ENCODE measurements around the gene EML1. TPM values are rescaled to one million over a fixed set of nuclear protein-coding genes. Genes with fewer than 3 reads are reported as not detected.

EML1 gene
- total and polyA plus RNA-seq, 7 experiments from 2014 or later = not detected

GRCh38 chr14:99751539-99752485 lies 41.4 kb upstream of the EML1 start:
- Mint-ChIP-seq H3K9me3 (no peaks in the 10 kb centered on the region), H3K27me3 (peaks cover 21 to 41% (median 37%) of the 10 kb centered on the region in 5 donors), H3K36me3 (no peaks in the 10 kb centered on the region), H3K4me3 (peak overlapping the region in 3 of 10 donors; percentile 3 to 36 (median 19)), H3K27ac (peak overlapping the region in 1 of 9 donors; percentile 60), H3K4me1 (peaks cover 4 to 29% (median 23%) of the 10 kb centered on the region in 7 donors)
- ChIA-PET CTCF (interaction anchor here (0.7 kb wide), 1 partner anchor 66 kb away, joined by 3 read pairs; no protein-coding TSS in a partner anchor), POLR2A (no interaction called here)
- H3K27me3 ChIP-seq (ENCODE audit: control insufficient read depth in 2 of 2, insufficient read depth in 2 of 2, low read length in 2 of 2) = peaks cover 0 to 14% of the 10 kb centered on the region in 2 donors
- no peaks in the 10 kb centered on the region for H3K36me3 ChIP-seq (ENCODE audit: control insufficient read depth in 2 of 3, insufficient read depth in 3 of 3, low read length in 3 of 3)
- H3K9me3 ChIP-seq (ENCODE audit: control insufficient read depth in 2 of 3, low read length in 3 of 3) = no peaks in the 10 kb centered on the region
- no peak for ATAC-seq
- peaks cover 0 to 4% of the 10 kb centered on the region in 2 donors for H3K4me1 ChIP-seq (ENCODE audit: control insufficient read depth in 2 of 2, insufficient read depth in 2 of 2, low read length in 2 of 2)
- intact Hi-C loops (cut with micrococcal nuclease) = no loop called here
- no peak for DNase-seq
- no peak overlapping the region for H3K27ac ChIP-seq (ENCODE audit: low read depth, low read length)
- no peak overlapping the region for H3K4me3 ChIP-seq (ENCODE audit: low read length)

- Histone ChIP-seq H3K4me3 (ENCODE audit: low read length) (no peak overlapping the region), H3K27ac (ENCODE audit: low read depth, low read length) (no peak overlapping the region), H3K27me3 (ENCODE audit: control insufficient read depth in 2 of 2, insufficient read depth in 2 of 2, low read length in 2 of 2) (peaks cover 0 to 14% of the 10 kb centered on the region in 2 donors), H3K4me1 (ENCODE audit: control insufficient read depth in 2 of 2, insufficient read depth in 2 of 2, low read length in 2 of 2) (peaks cover 0 to 4% of the 10 kb centered on the region in 2 donors), H3K9me3 (ENCODE audit: control insufficient read depth in 2 of 3, low read length in 3 of 3) (no peaks in the 10 kb centered on the region), H3K36me3 (ENCODE audit: control insufficient read depth in 2 of 3, insufficient read depth in 3 of 3, low read length in 3 of 3) (no peaks in the 10 kb centered on the region)
- Mint-ChIP-seq H3K27ac (no peak overlapping the region), H3K4me3 (no peak overlapping the region), H3K4me1 (peaks cover 3 to 23% (median 18%) of the 10 kb centered on the region in 7 donors), H3K36me3 (no peaks in the 10 kb centered on the region), H3K9me3 (no peaks in the 10 kb centered on the region), H3K27me3 (peaks cover 21 to 43% (median 37%) of the 10 kb centered on the region in 5 donors)
- intact Hi-C loops (cut with micrococcal nuclease) = no loop called here
- ChIA-PET CTCF (no interaction called here), POLR2A (no interaction called here)
- DNase-seq (no peak), ATAC-seq (no peak)
Observed at GRCh38 chr14:99752486-99753121, 40.6 kb upstream of the EML1 start.

GRCh38 chr14:99753225-99754140 lies 39.7 kb upstream of the EML1 start:
- peaks cover 3 to 23% (median 18%) of the 10 kb centered on the region in 7 donors for H3K4me1 Mint-ChIP-seq
- peak overlapping the region in 4 of 10 donors; percentile 27 to 48 (median 33) for H3K4me3 Mint-ChIP-seq
- no peaks in the 10 kb centered on the region for H3K9me3 Mint-ChIP-seq
- H3K4me3 ChIP-seq (ENCODE audit: low read length) = no peak overlapping the region
- no peaks in the 10 kb centered on the region for H3K36me3 ChIP-seq (ENCODE audit: control insufficient read depth in 2 of 3, insufficient read depth in 3 of 3, low read length in 3 of 3)
- H3K4me1 ChIP-seq (ENCODE audit: control insufficient read depth in 2 of 2, insufficient read depth in 2 of 2, low read length in 2 of 2) = peaks cover 0 to 4% of the 10 kb centered on the region in 2 donors
- H3K27me3 ChIP-seq (ENCODE audit: control insufficient read depth in 2 of 2, insufficient read depth in 2 of 2, low read length in 2 of 2) = peaks cover 0 to 14% of the 10 kb centered on the region in 2 donors
- H3K27ac ChIP-seq (ENCODE audit: low read depth, low read length) = no peak overlapping the region
- POLR2A ChIA-PET = no interaction called here
- no peaks in the 10 kb centered on the region for H3K36me3 Mint-ChIP-seq
- no peaks in the 10 kb centered on the region for H3K9me3 ChIP-seq (ENCODE audit: control insufficient read depth in 2 of 3, low read length in 3 of 3)
- intact Hi-C loops (cut with micrococcal nuclease) = no loop called here
- CTCF ChIA-PET = interaction anchor here (0.6 kb wide), 1 partner anchor 15 kb away, joined by 5 read pairs; no protein-coding TSS in a partner anchor
- no peak overlapping the region for H3K27ac Mint-ChIP-seq
- peaks cover 21 to 43% (median 35%) of the 10 kb centered on the region in 5 donors for H3K27me3 Mint-ChIP-seq
- ATAC-seq (no peak), DNase-seq (no peak)

GRCh38 chr14:99754141-99755067 lies 38.8 kb upstream of the EML1 start:
- H3K4me3 ChIP-seq (ENCODE audit: low read length) = no peak overlapping the region
- peaks cover 0 to 4% of the 10 kb centered on the region in 2 donors for H3K4me1 ChIP-seq (ENCODE audit: control insufficient read depth in 2 of 2, insufficient read depth in 2 of 2, low read length in 2 of 2)
- H3K27me3 ChIP-seq (ENCODE audit: control insufficient read depth in 2 of 2, insufficient read depth in 2 of 2, low read length in 2 of 2) = peaks cover 0 to 14% of the 10 kb centered on the region in 2 donors
- no peaks in the 10 kb centered on the region for H3K9me3 ChIP-seq (ENCODE audit: control insufficient read depth in 2 of 3, low read length in 3 of 3)
- Mint-ChIP-seq H3K9me3 (no peaks in the 10 kb centered on the region), H3K36me3 (no peaks in the 10 kb centered on the region), H3K27ac (peak overlapping the region in 1 of 9 donors; percentile 9), H3K4me1 (peaks cover 3 to 23% (median 18%) of the 10 kb centered on the region in 7 donors), H3K4me3 (no peak overlapping the region), H3K27me3 (peaks cover 21 to 43% (median 35%) of the 10 kb centered on the region in 5 donors)
- ChIA-PET POLR2A (no interaction called here), CTCF (no interaction called here)
- DNase-seq = no peak
- intact Hi-C loops (cut with micrococcal nuclease) = no loop called here
- H3K27ac ChIP-seq (ENCODE audit: low read depth, low read length) = no peak overlapping the region
- ATAC-seq = no peak
- H3K36me3 ChIP-seq (ENCODE audit: control insufficient read depth in 2 of 3, insufficient read depth in 3 of 3, low read length in 3 of 3) = no peaks in the 10 kb centered on the region

- Histone ChIP-seq H3K36me3 (ENCODE audit: control insufficient read depth in 2 of 3, insufficient read depth in 3 of 3, low read length in 3 of 3) (no peaks in the 10 kb centered on the region), H3K27ac (ENCODE audit: low read depth, low read length) (no peak overlapping the region), H3K9me3 (ENCODE audit: control insufficient read depth in 2 of 3, low read length in 3 of 3) (no peaks in the 10 kb centered on the region), H3K4me3 (ENCODE audit: low read length) (no peak overlapping the region), H3K27me3 (ENCODE audit: control insufficient read depth in 2 of 2, insufficient read depth in 2 of 2, low read length in 2 of 2) (peaks cover 0 to 14% of the 10 kb centered on the region in 2 donors), H3K4me1 (ENCODE audit: control insufficient read depth in 2 of 2, insufficient read depth in 2 of 2, low read length in 2 of 2) (peaks cover 0 to 4% of the 10 kb centered on the region in 2 donors)
- ChIA-PET POLR2A (no interaction called here), CTCF (no interaction called here)
- peaks cover 3 to 23% (median 18%) of the 10 kb centered on the region in 7 donors for H3K4me1 Mint-ChIP-seq
- intact Hi-C loops (cut with micrococcal nuclease) = no loop called here
- no peak overlapping the region for H3K27ac Mint-ChIP-seq
- H3K36me3 Mint-ChIP-seq = no peaks in the 10 kb centered on the region
- ATAC-seq (no peak), DNase-seq (no peak)
- H3K9me3 Mint-ChIP-seq = no peaks in the 10 kb centered on the region
- no peak overlapping the region for H3K4me3 Mint-ChIP-seq
- H3K27me3 Mint-ChIP-seq = peaks cover 21 to 44% (median 33%) of the 10 kb centered on the region in 5 donors
Observed at GRCh38 chr14:99755068-99755405, 38.2 kb upstream of the EML1 start.
